NCI-H226 (cell line): ENCODE results near the gene TIMM9.
"Not testable (repeated sequence)": the region's sequence is repeated elsewhere in the genome, so short reads cannot be mapped to it uniquely, and the experiment has no call there.

Source experiments
- DNase-seq: peaks from one replicate; pipeline ENCODE4 v3.0.0-alpha.2; 2015

TIMM9 gene

DNA sequence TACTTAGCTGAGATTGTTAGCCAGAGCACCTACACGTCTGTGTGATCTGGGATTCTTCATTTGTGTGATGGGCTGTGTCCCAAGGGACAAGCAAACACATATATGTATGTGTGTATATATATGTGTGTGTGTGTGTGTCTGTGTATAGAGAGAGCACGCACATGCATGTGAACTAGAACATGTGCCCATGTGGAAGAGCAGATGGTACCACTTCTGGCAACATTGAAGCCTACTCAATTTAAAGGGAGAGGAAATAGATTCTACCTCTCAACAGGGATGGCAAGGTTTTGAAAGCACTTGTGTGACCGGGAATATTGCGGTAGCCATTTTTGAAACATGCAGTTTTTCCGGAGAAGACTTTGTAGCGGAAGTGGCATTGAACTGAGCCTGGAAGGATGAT lies 30.2 kb downstream of the TIMM9 start:
- no peak for DNase-seq

- peak; percentile 44 for DNase-seq
These were observed 31.2 kb downstream of the TIMM9 start, which contains the start of gene TOMM20L for GRCh38 chr14:58395812-58396788. Gene TOMM20L, plus strand, starts transcription at chr14:58395930. Its CDS starts 28 bp downstream, at chr14:58395958.

DNA sequence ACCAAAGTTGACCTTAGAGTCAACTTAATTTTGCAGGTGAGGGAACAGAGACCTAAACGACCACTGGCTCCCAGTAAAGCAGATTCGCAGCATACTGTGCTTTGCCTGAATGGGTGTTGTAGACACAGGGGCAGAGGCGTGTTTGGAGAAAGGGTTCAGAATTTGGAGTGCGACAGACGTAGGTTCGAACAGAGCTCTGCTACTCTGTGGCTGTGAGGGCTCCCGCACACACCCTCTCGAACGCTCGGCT lies 31.8 kb downstream of the TIMM9 start:
- DNase-seq: no peak

GRCh38 chr14:58390830-58391229 lies 36.5 kb downstream of the TIMM9 start:
- no peak for DNase-seq

GRCh38 chr14:58376791-58377190 lies 50.5 kb downstream of the TIMM9 start:
- no peak for DNase-seq

DNA sequence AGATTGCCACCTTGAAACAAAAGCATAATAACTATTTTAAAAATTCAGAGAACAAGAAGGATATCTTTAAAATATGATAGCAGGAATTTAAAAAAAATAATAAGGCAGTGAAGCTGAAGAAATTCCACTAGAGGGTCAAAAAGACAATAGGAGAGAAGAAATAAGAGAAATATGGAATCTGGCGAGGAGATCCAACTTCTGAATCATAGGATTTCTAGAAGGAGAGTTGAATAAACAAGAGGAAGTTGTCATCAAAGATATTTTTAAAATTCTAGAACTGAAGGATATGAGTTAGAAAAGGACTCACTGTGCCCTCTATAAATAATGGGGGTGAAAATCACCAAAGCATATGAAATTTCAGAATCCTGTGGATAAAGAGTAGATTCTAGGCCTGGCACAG lies 58.4 kb downstream of the TIMM9 start:
- no peak for DNase-seq

DNA sequence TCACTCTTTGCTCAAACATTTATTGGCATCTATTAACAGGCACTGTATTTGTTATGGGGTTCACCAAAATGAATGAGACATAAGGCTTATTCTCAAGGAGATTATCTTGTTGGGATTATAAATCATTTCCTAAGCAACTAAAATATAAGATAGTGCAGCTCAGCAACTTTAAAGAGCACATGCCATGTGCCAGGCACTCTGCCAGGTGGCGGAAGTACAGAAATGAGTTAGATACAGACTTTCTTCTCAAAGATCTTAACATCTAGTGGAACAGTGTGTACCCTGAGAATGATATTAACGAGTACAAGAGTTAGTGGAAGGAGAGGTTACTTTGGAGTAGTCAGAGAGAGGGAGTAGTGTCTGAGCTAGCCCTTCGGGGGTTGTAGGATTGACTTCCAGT lies 60.0 kb downstream of the TIMM9 start:
- DNase-seq: no peak

- no peak for DNase-seq
These were observed 63.0 kb downstream of the TIMM9 start for GRCh38 chr14:58364316-58364715.

- peak; percentile 15 for DNase-seq
These were observed 64.4 kb downstream of the TIMM9 start for GRCh38 chr14:58362798-58363412.

DNA sequence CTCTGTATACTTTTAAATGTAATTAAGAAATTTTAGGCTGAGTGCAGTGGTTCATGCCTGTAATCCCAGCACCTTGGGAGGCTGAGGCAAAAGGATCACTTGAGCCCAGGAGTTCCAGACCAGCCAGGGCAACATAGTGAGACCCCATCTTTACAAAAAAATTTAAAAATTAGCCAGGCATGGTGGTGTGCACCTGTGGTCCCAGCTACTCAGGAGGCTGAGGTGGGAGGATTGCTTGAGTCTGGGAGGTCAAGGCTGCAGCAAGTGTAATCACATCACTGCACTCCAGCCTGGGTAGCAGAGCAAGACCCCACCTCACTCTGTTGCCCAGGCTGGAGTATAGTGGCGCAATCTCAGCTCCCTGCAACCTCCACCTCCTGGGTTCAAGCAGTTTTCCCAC lies 65.1 kb downstream of the TIMM9 start:
- not testable (repeated sequence) for DNase-seq
